GM23338 (cell line): Measurements from ENCODE around the gene WDR31. TPM values are rescaled to one million over a fixed set of nuclear protein-coding genes. Genes with fewer than 3 reads are reported as not detected.

Source experiments
- CREB1 ChIP-seq: fragments of 250-450 bp; sonication (Bioruptor Pico); IDR thresholded peaks from 2 replicates; pipeline ENCODE4 v1.5.0; 2020; ENCODE audit warnings: low read depth, mild to moderate bottlenecking, moderate library complexity
- ETS1 ChIP-seq: IDR thresholded peaks from 2 replicates; pipeline ENCODE4 v1.6.1; 2016; ENCODE audit warnings: antibody characterized with exemption
- EZH2 ChIP-seq: fragments of 200-600 bp; sonication (generic); IDR thresholded peaks from one replicate; pipeline ENCODE4 v1.8.0; 2017; ENCODE audit warnings: antibody characterized with exemption, mild to moderate bottlenecking, low read depth; ENCODE audit not compliant: unreplicated experiment
- EZH2phosphoT487 ChIP-seq: fragments of 200-600 bp; sonication (generic); IDR thresholded peaks from one replicate; pipeline ENCODE4 v1.8.1; 2018; ENCODE audit warnings: antibody characterized with exemption; ENCODE audit not compliant: unreplicated experiment
- JUNB ChIP-seq: IDR thresholded peaks from one replicate; pipeline ENCODE4 v1.6.1; 2016; ENCODE audit warnings: antibody characterized with exemption; ENCODE audit not compliant: unreplicated experiment
- NANOG ChIP-seq: IDR thresholded peaks from 2 replicates; pipeline ENCODE4 v1.6.1; 2016; ENCODE audit warnings: antibody characterized with exemption, borderline replicate concordance
- POLR2AphosphoS5 ChIP-seq: IDR thresholded peaks from 2 replicates; pipeline ENCODE4 v1.6.1; 2016; ENCODE audit warnings: antibody characterized with exemption, low read depth
- STAT1 ChIP-seq: IDR thresholded peaks from one replicate; pipeline ENCODE4 v1.6.1; 2016; ENCODE audit warnings: antibody characterized with exemption; ENCODE audit not compliant: unreplicated experiment
- ZNF331 ChIP-seq: fragments of 250-450 bp; sonication (Bioruptor Pico); IDR thresholded peaks from 2 replicates; pipeline ENCODE4 v1.5.0; 2020; ENCODE audit warnings: low read depth, mild to moderate bottlenecking, moderate library complexity
- ZNF462 ChIP-seq: fragments of 250-450 bp; sonication (Bioruptor Pico); IDR thresholded peaks from 2 replicates; pipeline ENCODE4 v1.5.0; 2020; ENCODE audit warnings: mild to moderate bottlenecking, moderate library complexity
- polyA plus RNA-seq: library from polyadenylated mRNA; unstranded; fragments of >200 nt; fragmentation: Nextera tagmentation; extraction: Ambion mirVana; gene quantifications from 2 replicates; pipeline ENCODE4 v1.2.1, GENCODE V29; 2016
- total RNA-seq: library from RNA; depleted of rRNA; stranded (reverse); fragments of >200 nt; shearing (Covaris generic); gene quantifications from 2 replicates; pipeline ENCODE4 v1.2.3, GENCODE V29; 2014
- TF ChIP-seq, protein P1 (sequence below), 2 experiments: fragments of 200-600 bp in 1 of 2; sonication (generic) in 1 of 2; conservative IDR thresholded peaks; 2 replicates each; pipeline versions ENCODE4 v1.5.1 to v1.6.1; 2016 to 2017; ENCODE audit warnings: antibody characterized with exemption in 2 of 2, low read depth in 2 of 2, mild to moderate bottlenecking in 2 of 2, moderate library complexity in 1 of 2

The WDR31 gene
- total and polyA plus RNA-seq, 2 experiments from 2014 or later, result 0.13 to 0.63 TPM

- TF ChIP-seq ZNF462 (CRISPR knock-in tag) (no peak), POLR2AphosphoS5 (no peak), ETS1 (no peak), CREB1 (CRISPR knock-in tag) (no peak), NANOG (no peak), JUNB (no peak), EZH2 (no peak), ZNF331 (CRISPR knock-in tag) (no peak), STAT1 (no peak), EZH2phosphoT487 (no peak)
- TF ChIP-seq, protein P1, sequence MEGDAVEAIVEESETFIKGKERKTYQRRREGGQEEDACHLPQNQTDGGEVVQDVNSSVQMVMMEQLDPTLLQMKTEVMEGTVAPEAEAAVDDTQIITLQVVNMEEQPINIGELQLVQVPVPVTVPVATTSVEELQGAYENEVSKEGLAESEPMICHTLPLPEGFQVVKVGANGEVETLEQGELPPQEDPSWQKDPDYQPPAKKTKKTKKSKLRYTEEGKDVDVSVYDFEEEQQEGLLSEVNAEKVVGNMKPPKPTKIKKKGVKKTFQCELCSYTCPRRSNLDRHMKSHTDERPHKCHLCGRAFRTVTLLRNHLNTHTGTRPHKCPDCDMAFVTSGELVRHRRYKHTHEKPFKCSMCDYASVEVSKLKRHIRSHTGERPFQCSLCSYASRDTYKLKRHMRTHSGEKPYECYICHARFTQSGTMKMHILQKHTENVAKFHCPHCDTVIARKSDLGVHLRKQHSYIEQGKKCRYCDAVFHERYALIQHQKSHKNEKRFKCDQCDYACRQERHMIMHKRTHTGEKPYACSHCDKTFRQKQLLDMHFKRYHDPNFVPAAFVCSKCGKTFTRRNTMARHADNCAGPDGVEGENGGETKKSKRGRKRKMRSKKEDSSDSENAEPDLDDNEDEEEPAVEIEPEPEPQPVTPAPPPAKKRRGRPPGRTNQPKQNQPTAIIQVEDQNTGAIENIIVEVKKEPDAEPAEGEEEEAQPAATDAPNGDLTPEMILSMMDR (conservative IDR thresholded peaks at IDR 0.05; ENCODE audit: low read depth in 2 of 2), result no peak
These were observed 38.5 kb downstream of the WDR31 start (continued) for GRCh38 chr9:113301548-113301947.
